ENCODE measurements around the gene RBM44.
"Not testable (repeated sequence)": the region's sequence is repeated elsewhere in the genome, so short reads cannot be mapped to it uniquely, and the experiment has no call there.

Gene RBM44, protein sequence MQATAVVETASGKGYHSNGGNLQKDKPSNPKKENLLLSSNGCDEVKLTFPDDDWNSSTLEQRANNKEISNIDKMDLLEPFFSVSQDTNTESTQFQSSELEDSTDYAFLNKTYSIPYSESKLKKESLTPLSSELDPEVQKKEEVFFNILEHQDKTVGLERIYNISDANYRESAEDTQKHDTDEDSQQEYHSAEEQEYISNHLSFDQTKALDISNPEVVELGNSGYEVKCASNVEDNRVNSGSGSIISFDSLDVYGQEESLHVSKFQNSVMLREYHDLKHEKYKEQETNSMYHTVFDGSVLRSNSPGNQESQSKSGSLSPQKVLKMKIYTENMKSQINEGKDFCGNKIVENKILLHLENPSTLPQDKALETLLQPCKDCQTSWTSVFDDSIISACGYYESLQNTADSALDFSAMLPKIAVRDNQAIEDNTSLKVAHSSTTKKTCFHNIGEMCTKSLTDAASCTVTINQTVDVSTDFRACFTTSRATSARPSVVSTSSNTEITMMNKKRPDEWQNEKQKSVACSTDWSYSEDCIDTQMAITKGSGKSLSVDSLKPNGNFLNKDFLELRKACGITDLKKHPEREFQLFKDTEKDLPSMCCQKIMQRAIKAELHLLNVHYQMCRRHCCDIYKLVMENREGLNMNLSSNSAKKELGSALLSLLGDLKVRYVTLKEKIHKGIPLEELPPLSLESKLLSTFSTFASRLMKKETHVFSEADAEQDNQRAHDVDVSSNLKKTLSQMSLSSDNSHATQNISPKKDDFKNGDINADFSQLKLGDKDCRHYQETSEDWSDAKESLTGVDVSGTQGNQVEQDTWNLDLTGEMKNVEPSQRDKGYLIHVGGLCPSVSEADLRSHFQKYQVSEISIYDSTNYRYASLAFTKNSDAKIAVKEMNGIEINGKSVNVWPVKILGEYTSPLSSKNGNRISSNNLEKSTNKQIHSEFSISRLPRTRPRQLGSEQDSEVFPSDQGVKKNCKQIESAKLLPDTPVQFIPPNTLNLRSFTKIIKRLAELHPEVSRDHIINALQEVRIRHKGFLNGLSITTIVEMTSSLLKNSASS

GRCh38 chr2:237798236-237799059 lies at the start of gene RBM44:
Gene RBM44 (plus strand): TSS chr2:237798779. CDS start chr2:237813610, 14,831 bp downstream.
- no peak for FAIRE-seq

GRCh38 chr2:237749002-237749401 lies 49.6 kb upstream of the RBM44 start:
- no peak for FAIRE-seq
- DNase-seq (ENCODE audit: insufficient read length, low spot score): no peak

More at GRCh38 chr2:237798236-237799059, at the start of gene RBM44:
- no peak for DNase-seq (ENCODE audit: insufficient read length, low spot score)

- DNase-seq (ENCODE audit: insufficient read length, low spot score): no peak
- FAIRE-seq: no peak
These were observed 48.6 kb upstream of the RBM44 start for GRCh38 chr2:237749961-237750360.

DNA sequence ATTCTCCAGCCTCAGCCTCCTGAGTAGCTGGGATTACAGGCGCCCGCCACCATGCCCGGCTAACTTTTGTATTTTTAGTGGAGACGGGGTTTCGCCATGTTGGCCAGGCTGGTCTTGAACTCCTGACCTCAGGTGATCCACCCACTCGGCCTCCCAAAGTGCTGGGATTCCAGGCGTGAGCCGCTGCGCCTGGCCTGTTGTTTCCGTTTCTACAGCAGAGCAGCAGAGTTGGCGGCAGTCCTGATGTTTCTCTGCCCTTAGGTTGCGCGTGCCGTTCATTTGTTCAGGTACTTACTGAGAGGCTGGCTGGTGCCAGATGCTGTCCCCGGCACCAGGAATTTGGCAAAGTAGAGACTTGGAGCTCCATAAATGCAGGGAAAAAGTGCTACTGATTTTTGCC lies 48.1 kb upstream of the RBM44 start:
- not testable (repeated sequence) for FAIRE-seq; DNase-seq (ENCODE audit: insufficient read length, low spot score)

DNA sequence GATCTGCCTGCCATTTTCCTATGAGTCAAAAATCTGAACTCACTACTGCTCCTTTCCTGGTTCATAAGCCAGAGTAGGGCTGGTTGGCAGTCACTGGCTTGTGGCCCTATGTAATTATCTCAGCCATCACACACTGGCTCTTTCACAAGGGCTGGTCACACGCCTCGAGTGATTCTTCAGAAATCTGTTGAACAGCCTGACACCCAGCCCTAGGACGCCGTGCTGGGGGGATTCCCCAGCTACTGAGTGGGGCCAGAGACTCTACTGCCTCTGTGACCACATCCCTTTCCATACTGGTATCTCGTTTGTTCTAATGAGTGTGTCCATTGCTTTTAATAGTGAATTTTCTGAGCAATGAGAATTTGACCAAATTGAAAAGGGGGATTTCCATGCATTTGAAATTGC lies 45.8 kb upstream of the RBM44 start:
- FAIRE-seq (peak; percentile 65), DNase-seq (ENCODE audit: insufficient read length, low spot score) (peak; percentile 59)

DNA sequence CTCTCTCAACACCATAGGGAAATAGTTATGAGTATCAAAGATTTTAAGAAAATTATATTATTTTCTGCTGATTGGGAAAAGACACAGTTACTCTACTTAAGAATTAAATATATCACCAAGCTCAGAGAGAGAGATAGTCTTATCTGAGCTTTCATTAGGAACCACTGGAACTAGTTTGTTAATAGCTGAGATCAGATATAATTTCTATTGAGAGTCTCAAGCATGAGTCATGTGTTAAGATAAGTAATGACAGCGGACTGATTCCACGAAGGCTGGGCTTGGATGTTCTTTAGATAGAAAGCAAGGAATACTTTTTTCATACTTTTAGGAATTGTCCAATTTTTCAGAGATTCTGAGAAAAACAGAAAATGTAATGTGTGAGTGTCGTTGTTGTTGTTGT lies 44.4 kb upstream of the RBM44 start:
- FAIRE-seq (no peak), DNase-seq (ENCODE audit: insufficient read length, low spot score) (no peak)

DNA sequence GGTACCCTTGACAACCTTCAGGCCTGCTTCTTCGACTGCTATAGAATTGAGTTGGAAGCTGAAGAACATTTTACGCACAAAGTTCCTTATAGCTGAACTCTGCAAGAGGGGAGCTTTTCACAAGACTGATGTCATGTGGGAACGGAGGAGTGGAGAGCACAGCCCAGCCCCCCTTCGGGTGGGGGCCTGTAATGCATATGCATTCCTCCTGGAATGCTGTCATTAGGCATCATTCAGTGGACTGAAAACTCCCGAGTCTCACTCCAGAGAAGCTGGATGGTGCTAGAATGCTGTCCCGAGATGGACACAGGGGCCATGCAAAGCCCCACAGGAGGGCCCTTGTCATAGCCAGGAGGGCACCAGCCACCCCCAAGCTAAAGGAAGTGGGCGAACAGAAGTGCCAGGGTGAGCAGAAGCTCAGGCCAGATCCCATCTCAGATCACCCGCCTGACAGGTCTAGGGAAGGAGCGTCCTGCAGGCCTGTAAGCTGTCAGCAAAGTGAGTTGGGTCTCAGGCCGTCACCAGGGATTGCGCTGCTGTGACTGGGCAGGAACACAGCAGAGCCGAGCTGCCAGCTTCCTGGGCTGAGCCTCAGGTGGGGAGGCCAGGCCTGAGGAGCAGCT lies 43.8 kb upstream of the RBM44 start:
- FAIRE-seq: no peak
- DNase-seq (ENCODE audit: insufficient read length, low spot score): no peak

DNA sequence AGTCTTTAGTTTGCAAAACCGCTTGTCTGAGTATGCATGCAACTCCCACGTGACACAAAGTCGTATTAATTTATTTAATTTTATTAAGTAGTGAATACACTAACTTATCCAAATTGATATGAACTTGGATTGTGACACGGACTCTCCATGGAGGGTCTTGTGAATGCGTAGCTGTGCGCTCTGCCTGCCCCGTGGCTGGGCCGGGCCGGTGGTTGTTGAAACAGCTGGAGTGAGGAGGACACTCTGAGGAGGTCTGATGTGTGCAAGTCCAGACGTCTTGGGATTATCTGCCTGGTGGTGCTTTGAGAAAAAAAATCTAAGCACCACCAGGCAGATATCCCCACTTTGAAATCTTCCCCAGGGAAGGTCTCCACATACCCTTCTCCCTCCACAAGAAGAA lies 41.0 kb upstream of the RBM44 start:
- no peak for FAIRE-seq
- DNase-seq (ENCODE audit: insufficient read length, low spot score): no peak

DNA sequence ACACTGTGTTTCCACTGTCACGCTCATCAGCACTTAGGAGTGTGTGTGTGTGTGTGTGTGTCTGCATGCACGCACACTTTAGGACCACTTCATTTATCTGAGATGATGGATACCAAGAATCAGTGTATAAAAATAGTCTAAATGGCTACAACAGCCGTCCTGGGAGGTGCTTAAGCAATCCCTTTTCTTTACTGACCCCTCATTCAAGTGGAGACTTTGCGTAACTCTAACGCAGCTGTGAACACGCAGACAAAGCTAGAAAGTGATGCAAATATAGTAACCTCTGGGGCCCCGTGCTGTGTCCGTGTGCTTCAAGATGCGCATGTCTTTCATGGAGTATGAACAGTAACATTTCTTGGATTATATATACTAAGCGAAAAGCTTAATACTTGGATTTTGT lies 40.4 kb upstream of the RBM44 start:
- DNase-seq (ENCODE audit: insufficient read length, low spot score) (no peak), FAIRE-seq (no peak)

DNA sequence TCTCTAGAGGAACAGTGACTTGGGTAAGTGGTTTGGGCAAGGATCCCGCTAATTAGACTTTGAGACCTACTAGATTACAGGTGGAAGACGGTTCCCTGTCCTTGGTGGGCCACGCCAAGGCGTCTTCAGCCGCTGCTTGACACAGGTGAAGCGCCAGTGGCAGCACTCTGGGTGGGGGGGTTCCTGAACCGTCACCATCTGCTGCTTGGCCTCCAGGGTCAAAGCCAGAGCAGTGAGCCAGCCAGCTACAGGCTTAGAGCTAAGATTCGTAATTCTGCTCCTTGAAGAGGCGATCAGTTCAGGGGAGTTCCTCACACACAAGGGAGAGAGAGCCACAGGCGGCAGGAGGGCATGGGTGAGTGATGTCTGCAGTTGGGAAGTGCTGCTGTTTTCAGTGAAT lies 39.4 kb upstream of the RBM44 start:
- FAIRE-seq (no peak), DNase-seq (ENCODE audit: insufficient read length, low spot score) (no peak)

DNA sequence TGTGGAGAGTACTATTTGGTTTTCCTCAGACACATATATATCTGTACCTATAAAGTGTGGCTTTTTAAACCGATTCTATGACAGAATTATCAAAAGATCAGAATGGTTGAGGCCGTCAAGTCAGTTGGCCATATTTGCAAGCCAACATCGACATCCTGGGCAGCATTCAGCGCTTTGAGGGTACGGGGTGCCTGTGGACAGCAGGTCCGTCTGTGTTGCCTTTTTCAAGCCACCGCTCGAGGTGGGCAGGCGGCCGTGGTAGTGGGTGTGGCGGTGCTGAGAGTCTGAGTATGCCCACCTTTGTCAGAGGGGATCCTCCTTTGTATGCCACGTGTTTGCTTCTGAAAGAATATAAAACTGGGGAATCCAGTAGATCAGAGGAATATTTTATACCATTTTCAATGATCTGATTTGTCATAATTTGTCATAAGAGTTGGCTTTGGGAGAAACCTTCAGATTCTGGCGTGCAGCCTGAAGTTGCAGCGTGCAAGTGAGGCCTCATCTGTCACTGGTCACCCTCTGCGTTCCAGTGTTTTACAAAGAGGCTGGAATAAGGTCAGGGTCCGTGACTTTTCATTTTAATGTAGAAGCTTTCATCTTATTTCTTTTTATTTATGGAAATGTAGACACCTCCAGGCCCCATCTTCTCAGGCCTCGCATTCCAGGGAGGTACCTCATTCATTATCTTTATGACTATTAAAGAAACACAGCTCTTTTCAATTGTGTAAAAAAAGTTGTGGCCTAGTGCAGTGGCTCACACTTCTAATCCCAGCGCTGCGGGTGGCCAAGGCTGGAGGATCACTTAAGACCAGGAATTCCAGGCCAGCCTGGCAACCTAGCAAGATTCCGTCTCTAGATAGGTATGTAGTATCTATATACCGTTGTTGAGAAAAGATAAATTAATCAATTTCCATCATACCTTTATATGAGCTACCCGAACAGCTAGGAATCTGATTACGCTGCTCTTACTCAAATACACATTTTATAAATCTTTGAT lies 37.8 kb upstream of the RBM44 start:
- no peak for FAIRE-seq
- DNase-seq (ENCODE audit: insufficient read length, low spot score): no peak

DNA sequence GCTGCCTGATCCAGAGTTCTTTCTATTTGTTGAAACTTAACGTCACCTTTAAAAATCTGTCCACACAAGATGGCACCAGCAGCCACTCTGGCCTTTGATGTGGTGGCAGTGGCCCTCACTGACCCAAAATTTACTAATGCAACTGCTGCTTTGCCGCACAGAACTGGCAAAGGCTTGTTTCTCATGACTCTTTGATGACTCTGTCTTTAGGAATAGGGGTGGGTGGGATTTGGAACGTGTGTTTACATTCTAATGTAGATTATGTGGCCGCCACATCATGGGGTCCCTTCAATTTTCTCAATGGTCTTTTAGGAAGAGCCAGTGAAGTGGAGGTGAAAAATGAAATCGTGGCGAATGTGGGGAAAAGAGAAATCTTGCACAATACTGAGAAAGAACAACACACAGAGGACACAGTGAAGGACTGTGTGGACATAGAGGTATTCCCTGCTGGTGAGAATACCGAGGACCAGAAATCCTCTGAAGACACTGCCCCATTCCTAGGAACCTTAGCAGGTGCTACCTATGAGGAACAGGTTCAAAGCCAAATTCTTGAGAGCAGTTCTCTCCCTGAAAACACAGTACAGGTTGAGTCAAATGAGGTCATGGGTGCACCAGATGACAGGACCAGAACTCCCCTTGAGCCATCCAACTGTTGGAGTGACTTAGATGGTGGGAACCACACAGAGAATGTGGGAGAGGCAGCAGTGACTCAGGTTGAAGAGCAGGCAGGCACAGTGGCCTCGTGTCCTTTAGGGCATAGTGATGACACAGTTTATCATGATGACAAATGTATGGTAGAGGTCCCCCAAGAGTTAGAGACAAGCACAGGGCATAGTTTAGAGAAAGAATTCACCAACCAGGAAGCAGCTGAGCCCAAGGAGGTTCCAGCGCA lies 36.0 kb upstream of the RBM44 start:
- FAIRE-seq: peak; percentile 23
- DNase-seq (ENCODE audit: insufficient read length, low spot score): not testable (repeated sequence)

DNA sequence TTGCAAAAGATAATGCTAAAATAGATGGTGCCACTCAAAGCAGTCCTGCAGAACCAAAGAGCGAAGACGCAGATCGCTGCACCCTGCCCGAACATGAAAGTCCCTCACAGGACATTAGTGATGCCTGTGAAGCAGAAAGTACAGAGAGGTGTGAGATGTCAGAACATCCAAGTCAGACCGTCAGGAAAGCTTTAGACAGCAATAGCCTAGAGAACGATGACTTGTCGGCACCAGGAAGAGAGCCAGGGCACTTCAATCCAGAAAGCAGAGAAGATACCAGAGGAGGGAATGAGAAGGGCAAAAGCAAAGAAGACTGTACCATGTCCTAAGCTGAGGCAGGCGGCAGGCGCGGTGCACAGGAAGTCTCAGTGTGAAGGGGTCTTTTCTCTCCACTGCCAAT lies 34.8 kb upstream of the RBM44 start:
- FAIRE-seq: no peak
- DNase-seq (ENCODE audit: insufficient read length, low spot score): no peak

DNA sequence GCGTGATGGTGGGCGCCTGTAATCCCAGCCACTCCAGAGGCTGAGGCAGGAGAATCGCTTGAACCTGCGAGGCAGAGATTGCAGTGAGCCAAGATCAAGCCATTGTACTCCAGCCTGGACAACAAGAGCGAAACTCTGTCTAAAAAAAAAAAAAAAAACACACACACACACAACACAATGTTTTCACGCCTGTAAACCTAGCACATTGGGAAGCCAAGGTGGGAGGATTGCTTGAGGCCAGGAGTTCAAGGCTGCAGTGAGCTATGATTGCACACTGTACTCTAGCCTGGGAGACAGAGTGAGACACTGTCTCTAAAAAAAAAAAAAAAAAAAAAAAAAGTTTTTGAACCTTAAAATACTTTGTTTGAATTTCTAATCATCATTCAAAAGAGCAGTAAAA lies 33.5 kb upstream of the RBM44 start:
- DNase-seq (ENCODE audit: insufficient read length, low spot score); FAIRE-seq: not testable (repeated sequence)

- FAIRE-seq (no peak), DNase-seq (ENCODE audit: insufficient read length, low spot score) (no peak)
These were observed 32.7 kb upstream of the RBM44 start for GRCh38 chr2:237765875-237766274.

GRCh38 chr2:237766340-237766739 lies 32.2 kb upstream of the RBM44 start:
- DNase-seq (ENCODE audit: insufficient read length, low spot score) (no peak), FAIRE-seq (no peak)

DNA sequence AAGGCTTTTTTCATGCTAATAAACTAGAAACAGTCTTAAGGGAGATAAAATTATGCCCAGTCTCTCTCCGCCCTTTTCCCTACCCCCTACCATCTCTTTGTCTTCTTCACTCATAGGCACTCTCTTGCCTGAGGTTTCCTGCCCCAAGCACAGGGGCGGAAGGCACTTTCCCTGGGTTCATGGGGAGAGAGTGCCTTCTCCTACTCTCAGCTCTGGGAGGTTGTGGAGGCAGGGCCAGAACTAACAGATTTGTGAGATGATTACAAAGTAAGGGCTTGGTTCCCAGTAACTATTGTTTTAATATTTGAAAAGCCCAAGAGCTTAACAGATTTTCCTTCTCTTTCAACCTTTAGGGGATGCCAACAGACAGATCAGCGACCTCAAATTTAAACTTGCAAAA lies 26.1 kb upstream of the RBM44 start:
- DNase-seq (ENCODE audit: insufficient read length, low spot score) (no peak), FAIRE-seq (no peak)

DNA sequence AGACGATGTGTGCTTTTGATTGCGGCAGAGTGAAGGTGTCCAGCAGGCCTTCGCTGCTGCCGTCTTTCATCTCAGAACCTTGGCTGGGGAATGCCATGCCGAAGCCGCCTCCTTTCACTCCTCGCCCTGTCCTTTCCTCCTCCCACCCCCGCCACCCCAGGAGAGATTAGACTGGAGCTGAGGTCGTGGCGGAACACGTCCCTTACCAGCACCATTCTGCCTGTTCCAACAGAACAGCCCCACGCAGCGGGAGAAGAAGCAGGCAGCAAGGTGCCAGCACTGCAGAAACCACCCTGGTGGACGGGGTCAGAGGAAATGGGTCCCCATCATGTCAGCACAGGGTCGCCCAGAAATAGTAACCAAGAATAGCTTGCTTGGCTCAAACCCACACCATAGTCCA lies 24.8 kb upstream of the RBM44 start:
- DNase-seq (ENCODE audit: insufficient read length, low spot score): no peak
- no peak for FAIRE-seq

All from GM19239 (cell line).